ENCODE results near the gene SUPV3L1. TPM values are rescaled to one million over a fixed set of nuclear protein-coding genes. Genes with fewer than 3 reads are reported as not detected.

SUPV3L1 gene
- total and polyA plus RNA-seq, 4 donors = 15.8 to 76.3 (median 24.8) TPM

DNA sequence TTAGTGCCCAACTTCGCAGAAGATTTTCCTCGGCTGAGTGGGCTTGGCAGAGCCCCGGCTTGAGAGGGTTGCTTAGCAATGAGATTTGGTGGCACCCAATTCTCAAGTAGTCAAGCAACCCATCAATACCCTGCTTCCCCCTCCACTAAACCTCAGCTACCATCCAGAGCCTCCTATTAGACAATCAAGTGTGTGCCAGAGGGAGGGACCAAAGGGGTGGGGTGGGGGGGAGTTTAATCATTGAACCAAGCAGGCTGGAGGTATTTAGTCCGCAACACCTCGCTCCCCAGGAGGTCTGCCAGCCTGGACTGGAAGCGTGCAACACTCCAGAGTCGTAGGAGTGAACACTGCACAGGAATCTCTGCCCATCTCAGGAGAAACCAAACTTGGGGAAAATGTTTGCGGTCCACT lies 40.0 kb downstream of the SUPV3L1 start, which contains the start of gene HKDC1:
HKDC1 (plus strand) TSS at position 292 of the 411 bp plus-strand sequence; CDS start at position 396, 104 bp downstream.
- ATAC-seq (ENCODE audit: low FRiP score) = no peak
- no peaks in the 10 kb centered on the region for H3K9me3 ChIP-seq (ENCODE audit: control insufficient read depth, low read length)
- 57 to 58% methylated on average over 8 of the region's 8 CpGs for WGBS, 2 donors
- no peak within 1 kb of the TSS for H3K4me3 ChIP-seq (ENCODE audit: low read length in 2 of 2)
- DNase-seq = no peak
- H3K4me1 ChIP-seq (ENCODE audit: control insufficient read depth in 1 of 2, insufficient read depth in 2 of 2, low read length in 2 of 2) = no peaks in the 10 kb centered on the region
- no peaks in the 10 kb centered on the region for H3K27me3 ChIP-seq (ENCODE audit: control insufficient read depth in 1 of 2, insufficient read depth in 2 of 2, low read length in 1 of 2)
- intact Hi-C loops (cut with DNase I) = no loop called here
- no peak within 1 kb of the TSS for H3K27ac ChIP-seq (ENCODE audit: low read depth in 1 of 2, low read length in 2 of 2)
- H3K36me3 ChIP-seq (ENCODE audit: control insufficient read depth in 1 of 2, insufficient read depth in 2 of 2, low read length in 1 of 2) = no peaks in the 10 kb centered on the region

DNA sequence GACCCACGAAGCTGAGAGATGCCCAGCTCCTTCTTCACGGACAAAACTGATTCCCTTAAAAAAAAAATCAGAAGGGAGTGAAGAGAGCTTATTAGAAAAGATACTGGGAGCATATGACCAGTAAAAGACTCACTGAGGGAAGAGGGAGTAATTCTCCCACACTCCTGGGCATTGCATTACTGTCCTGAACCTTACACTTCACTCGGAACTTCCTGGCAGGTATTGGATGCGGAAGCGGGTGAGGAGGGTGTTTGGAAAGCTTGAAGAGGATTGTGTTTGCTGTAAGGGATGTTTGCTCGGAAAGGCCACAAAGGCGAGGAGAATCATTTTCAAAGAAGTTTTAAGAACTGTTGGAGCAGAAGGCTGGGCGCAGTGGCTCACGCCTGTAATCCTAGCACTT lies 40.5 kb downstream of the SUPV3L1 start:
- WGBS, 2 donors = 83 to 85% methylated on average over 9 of the region's 9 CpGs
- no peak overlapping the region for H3K27ac ChIP-seq (ENCODE audit: low read depth in 1 of 2, low read length in 2 of 2)

DNA sequence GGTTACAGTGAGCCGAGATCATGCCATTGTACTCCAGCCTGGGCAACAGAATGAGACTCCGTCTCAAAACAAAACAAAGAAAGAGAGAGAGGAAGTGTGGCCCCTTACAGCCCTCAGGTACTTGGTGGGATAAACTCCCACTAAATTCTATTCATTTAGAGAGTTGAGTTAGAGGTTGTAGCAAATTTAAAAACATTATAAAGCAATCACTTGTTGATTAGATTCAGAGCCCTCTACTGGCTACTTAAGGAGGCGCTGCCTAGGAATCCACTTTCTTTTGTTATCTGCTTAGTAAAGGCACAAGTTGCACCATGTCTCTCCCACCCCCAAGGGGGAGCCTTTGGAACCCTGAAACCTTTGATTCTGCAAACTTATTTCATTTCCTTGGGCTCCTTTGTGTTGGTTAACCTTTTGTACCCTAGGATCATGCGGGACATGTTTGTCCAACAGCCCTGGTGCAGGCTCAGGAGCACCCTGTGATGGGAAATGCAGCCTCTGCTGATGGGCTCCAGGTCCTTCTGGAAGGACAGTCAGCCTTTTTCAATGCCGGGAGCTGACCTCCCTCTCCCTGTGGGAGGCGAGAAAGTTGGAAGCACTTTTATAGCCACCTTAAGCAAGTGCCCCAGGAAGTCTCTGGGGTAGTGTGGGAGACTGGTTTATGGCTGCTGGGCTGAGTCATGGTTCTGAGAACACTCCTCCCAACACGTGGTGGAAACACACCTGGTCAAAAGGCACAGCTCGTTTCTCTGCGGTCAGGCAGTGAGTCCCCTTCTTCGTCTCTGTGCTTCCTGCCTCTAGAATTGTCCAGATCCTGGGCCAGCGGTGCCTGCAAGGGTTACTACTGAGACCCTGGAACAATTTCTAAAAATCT lies 42.4 kb downstream of the SUPV3L1 start:
- 48 to 53% methylated on average over 10 to 11 of the region's 11 CpGs for WGBS, 2 donors
- H3K27ac ChIP-seq (ENCODE audit: low read depth in 1 of 2, low read length in 2 of 2) = no peak overlapping the region
- ATAC-seq (ENCODE audit: low FRiP score) = peak; percentile 63
- H3K4me3 ChIP-seq (ENCODE audit: low read length in 2 of 2) = no peak overlapping the region
- H3K9me3 ChIP-seq (ENCODE audit: control insufficient read depth, low read length) = no peaks in the 10 kb centered on the region
- DNase-seq = no peak
- no peaks in the 10 kb centered on the region for H3K36me3 ChIP-seq (ENCODE audit: control insufficient read depth in 1 of 2, insufficient read depth in 2 of 2, low read length in 1 of 2)
- no peaks in the 10 kb centered on the region for H3K4me1 ChIP-seq (ENCODE audit: control insufficient read depth in 1 of 2, insufficient read depth in 2 of 2, low read length in 2 of 2)
- no peaks in the 10 kb centered on the region for H3K27me3 ChIP-seq (ENCODE audit: control insufficient read depth in 1 of 2, insufficient read depth in 2 of 2, low read length in 1 of 2)
- intact Hi-C loops (cut with DNase I) = no loop called here

More for the DNA sequence above, 40.5 kb downstream of the SUPV3L1 start:
- no peak overlapping the region for H3K4me3 ChIP-seq (ENCODE audit: low read length in 2 of 2)
- DNase-seq = no peak
- no peaks in the 10 kb centered on the region for H3K27me3 ChIP-seq (ENCODE audit: control insufficient read depth in 1 of 2, insufficient read depth in 2 of 2, low read length in 1 of 2)
- H3K36me3 ChIP-seq (ENCODE audit: control insufficient read depth in 1 of 2, insufficient read depth in 2 of 2, low read length in 1 of 2) = no peaks in the 10 kb centered on the region
- intact Hi-C loops (cut with DNase I) = no loop called here
- no peak for ATAC-seq (ENCODE audit: low FRiP score)
- H3K4me1 ChIP-seq (ENCODE audit: control insufficient read depth in 1 of 2, insufficient read depth in 2 of 2, low read length in 2 of 2) = no peaks in the 10 kb centered on the region
- H3K9me3 ChIP-seq (ENCODE audit: control insufficient read depth, low read length) = no peaks in the 10 kb centered on the region

DNA sequence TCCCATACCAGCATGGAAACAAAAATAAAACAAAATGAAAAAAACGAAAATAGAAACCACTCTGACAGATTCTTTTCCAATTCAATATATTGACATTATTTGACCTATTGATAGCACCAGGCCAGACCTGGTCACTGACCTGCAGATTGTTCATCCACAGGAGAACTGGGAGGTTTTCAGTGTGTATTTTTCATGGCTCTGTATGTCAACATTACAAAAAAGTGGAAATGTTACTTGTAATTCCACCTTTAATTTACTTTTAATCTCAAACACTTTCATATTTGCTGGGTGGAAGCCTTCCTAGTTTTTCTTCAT lies 43.0 kb downstream of the SUPV3L1 start:
- Histone ChIP-seq H3K4me1 (ENCODE audit: control insufficient read depth in 1 of 2, insufficient read depth in 2 of 2, low read length in 2 of 2) (no peaks in the 10 kb centered on the region), H3K36me3 (ENCODE audit: control insufficient read depth in 1 of 2, insufficient read depth in 2 of 2, low read length in 1 of 2) (no peaks in the 10 kb centered on the region), H3K4me3 (ENCODE audit: low read length in 2 of 2) (no peak overlapping the region), H3K27me3 (ENCODE audit: control insufficient read depth in 1 of 2, insufficient read depth in 2 of 2, low read length in 1 of 2) (no peaks in the 10 kb centered on the region), H3K9me3 (ENCODE audit: control insufficient read depth, low read length) (no peaks in the 10 kb centered on the region), H3K27ac (ENCODE audit: low read depth in 1 of 2, low read length in 2 of 2) (no peak overlapping the region)
- WGBS, 2 donors = 0 to 5% methylated on average over 1 of the region's 1 CpG
- ATAC-seq (ENCODE audit: low FRiP score) (no peak), DNase-seq (no peak)
- intact Hi-C loops (cut with DNase I) = no loop called here

DNA sequence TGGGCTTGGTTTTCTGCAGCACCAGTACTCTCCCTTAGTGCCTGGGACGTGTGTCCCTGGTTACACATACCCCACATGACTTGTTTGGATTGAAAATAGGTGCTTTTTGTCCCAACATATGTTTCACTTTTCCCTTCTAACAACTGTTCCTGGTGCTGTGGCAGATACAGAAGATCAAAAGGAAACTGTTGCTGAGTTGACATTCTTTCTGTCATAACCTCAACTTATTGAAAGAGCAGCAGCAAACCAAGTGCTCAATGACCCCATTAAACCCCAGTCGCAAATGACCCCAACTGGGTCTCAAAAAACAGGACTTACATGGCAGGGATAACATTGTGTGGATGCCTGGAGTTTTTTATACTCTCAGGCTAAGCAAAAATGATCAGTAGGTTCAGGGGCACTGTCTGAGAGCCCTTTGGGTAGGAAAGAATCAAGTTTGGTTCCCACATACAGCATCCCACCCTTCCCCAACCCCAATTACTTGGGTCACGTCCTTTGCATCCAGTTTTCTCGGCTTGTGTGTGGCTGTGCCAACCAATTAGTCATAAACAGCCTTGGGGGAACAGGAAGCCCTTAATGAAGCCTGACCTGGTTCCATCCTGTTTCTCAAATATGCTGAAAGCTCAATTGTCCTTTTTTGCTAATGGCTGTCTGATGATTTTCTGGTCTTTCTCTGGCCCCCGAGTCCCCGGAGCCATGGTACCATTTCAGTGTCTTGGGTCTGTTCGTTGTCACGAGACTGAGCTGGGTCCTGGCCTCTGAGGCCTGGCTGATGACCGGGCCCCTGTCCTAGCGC lies 45.0 kb downstream of the SUPV3L1 start:
- DNase-seq (no peak), ATAC-seq (ENCODE audit: low FRiP score) (no peak)
- Histone ChIP-seq H3K4me3 (ENCODE audit: low read length in 2 of 2) (no peak overlapping the region), H3K27ac (ENCODE audit: low read depth in 1 of 2, low read length in 2 of 2) (no peak overlapping the region), H3K36me3 (ENCODE audit: control insufficient read depth in 1 of 2, insufficient read depth in 2 of 2, low read length in 1 of 2) (no peaks in the 10 kb centered on the region), H3K9me3 (ENCODE audit: control insufficient read depth, low read length) (no peaks in the 10 kb centered on the region), H3K27me3 (ENCODE audit: control insufficient read depth in 1 of 2, insufficient read depth in 2 of 2, low read length in 1 of 2) (no peaks in the 10 kb centered on the region), H3K4me1 (ENCODE audit: control insufficient read depth in 1 of 2, insufficient read depth in 2 of 2, low read length in 2 of 2) (no peaks in the 10 kb centered on the region)
- intact Hi-C loops (cut with DNase I) = no loop called here
- WGBS, 2 donors = 67 to 77% methylated on average over 10 of the region's 10 CpGs

DNA sequence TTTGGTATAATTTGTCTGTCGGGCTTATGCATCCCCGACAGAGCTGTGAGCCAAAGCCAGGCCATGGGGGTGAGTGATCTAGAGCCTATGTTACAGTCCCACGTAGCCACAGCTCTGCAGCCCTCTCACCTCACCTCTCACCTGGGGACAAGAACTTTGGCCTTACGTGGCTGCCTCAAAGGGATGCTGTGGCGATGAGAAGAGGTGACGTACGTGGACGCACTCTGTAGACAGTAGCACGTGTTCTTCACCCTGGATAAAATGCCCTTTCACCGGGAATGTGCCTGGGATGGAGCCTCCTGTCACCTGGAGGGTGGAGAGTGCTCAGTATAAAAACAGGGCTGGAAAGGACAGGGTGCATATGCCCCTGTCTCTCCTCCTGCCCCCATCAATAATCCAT lies 45.6 kb downstream of the SUPV3L1 start:
- Histone ChIP-seq H3K4me1 (ENCODE audit: control insufficient read depth in 1 of 2, insufficient read depth in 2 of 2, low read length in 2 of 2) (no peaks in the 10 kb centered on the region), H3K27ac (ENCODE audit: low read depth in 1 of 2, low read length in 2 of 2) (no peak overlapping the region), H3K36me3 (ENCODE audit: control insufficient read depth in 1 of 2, insufficient read depth in 2 of 2, low read length in 1 of 2) (no peaks in the 10 kb centered on the region), H3K9me3 (ENCODE audit: control insufficient read depth, low read length) (no peaks in the 10 kb centered on the region), H3K27me3 (ENCODE audit: control insufficient read depth in 1 of 2, insufficient read depth in 2 of 2, low read length in 1 of 2) (no peaks in the 10 kb centered on the region), H3K4me3 (ENCODE audit: low read length in 2 of 2) (no peak overlapping the region)
- intact Hi-C loops (cut with DNase I) = no loop called here
- DNase-seq (no peak), ATAC-seq (ENCODE audit: low FRiP score) (no peak)
- 77 to 87% methylated on average over 10 of the region's 10 CpGs for WGBS, 2 donors

DNA sequence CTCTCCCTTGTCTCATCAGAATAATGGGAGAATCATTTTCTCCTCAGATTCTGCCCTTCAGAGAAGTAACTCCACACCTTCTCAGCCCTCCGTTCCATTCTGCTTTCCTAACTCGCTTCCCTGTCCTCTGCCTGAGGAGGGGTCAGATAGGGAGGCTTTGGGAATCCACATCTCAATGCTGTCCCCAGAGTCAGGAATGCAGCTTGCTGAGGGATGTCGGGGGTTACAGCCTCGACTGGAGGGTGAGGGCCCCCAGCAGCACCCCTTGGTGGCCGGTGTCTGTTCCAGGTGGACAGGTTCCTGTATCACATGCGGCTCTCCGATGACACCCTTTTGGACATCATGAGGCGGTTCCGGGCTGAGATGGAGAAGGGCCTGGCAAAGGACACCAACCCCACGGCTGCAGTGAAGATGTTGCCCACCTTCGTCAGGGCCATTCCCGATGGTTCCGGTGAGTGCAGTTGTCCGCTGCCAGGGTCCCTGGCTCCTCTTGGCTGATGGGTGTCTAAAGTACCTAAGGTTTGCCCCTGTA lies 47.0 kb downstream of the SUPV3L1 start:
- Histone ChIP-seq H3K27ac (ENCODE audit: low read depth in 1 of 2, low read length in 2 of 2) (no peak overlapping the region), H3K36me3 (ENCODE audit: control insufficient read depth in 1 of 2, insufficient read depth in 2 of 2, low read length in 1 of 2) (no peaks in the 10 kb centered on the region), H3K27me3 (ENCODE audit: control insufficient read depth in 1 of 2, insufficient read depth in 2 of 2, low read length in 1 of 2) (no peaks in the 10 kb centered on the region), H3K4me1 (ENCODE audit: control insufficient read depth in 1 of 2, insufficient read depth in 2 of 2, low read length in 2 of 2) (no peaks in the 10 kb centered on the region), H3K4me3 (ENCODE audit: low read length in 2 of 2) (no peak overlapping the region), H3K9me3 (ENCODE audit: control insufficient read depth, low read length) (no peaks in the 10 kb centered on the region)
- intact Hi-C loops (cut with DNase I) = no loop called here
- no peak for DNase-seq
- no peak for ATAC-seq (ENCODE audit: low FRiP score)
- WGBS, 2 donors = 80 to 82% methylated on average over 14 of the region's 14 CpGs

DNA sequence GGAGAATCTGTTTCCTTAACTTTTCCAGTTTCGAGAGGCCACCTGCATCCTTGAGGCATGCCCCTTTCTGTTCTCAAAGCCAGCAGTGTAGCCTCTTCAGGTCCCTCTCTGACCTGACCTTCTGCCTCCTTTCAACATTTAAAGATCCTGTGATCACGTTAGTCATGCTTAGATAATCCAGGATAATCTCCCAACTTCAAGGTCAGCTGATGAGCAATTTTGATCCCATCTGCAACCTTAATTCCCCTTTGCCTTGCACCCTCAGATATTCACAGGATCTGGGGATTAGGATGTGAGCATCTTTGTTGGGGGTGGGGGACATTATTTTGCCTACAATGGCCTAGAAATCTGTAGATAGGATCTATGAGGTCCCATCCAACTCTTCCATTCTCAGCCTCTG lies 48.1 kb downstream of the SUPV3L1 start:
- H3K27ac ChIP-seq (ENCODE audit: low read depth in 1 of 2, low read length in 2 of 2) = no peak overlapping the region
- DNase-seq (no peak), ATAC-seq (ENCODE audit: low FRiP score) (no peak)
- H3K4me3 ChIP-seq (ENCODE audit: low read length in 2 of 2) = no peak overlapping the region
- no peaks in the 10 kb centered on the region for H3K36me3 ChIP-seq (ENCODE audit: control insufficient read depth in 1 of 2, insufficient read depth in 2 of 2, low read length in 1 of 2)
- 51 to 91% methylated on average over 2 of the region's 2 CpGs for WGBS, 2 donors
- no peaks in the 10 kb centered on the region for H3K27me3 ChIP-seq (ENCODE audit: control insufficient read depth in 1 of 2, insufficient read depth in 2 of 2, low read length in 1 of 2)
- no peaks in the 10 kb centered on the region for H3K4me1 ChIP-seq (ENCODE audit: control insufficient read depth in 1 of 2, insufficient read depth in 2 of 2, low read length in 2 of 2)
- no peaks in the 10 kb centered on the region for H3K9me3 ChIP-seq (ENCODE audit: control insufficient read depth, low read length)
- intact Hi-C loops (cut with DNase I) = loop anchor here in 1 of 2 donors (2.0 kb wide), 1 partner anchor 169 kb away; no protein-coding TSS in a partner anchor

All from aorta (tissue), 5 donors.